ENCODE measurements around the gene KANSL1L.
A peak's percentile ranks its signal among the peaks of the same experiment; 100 is the strongest.

DNA sequence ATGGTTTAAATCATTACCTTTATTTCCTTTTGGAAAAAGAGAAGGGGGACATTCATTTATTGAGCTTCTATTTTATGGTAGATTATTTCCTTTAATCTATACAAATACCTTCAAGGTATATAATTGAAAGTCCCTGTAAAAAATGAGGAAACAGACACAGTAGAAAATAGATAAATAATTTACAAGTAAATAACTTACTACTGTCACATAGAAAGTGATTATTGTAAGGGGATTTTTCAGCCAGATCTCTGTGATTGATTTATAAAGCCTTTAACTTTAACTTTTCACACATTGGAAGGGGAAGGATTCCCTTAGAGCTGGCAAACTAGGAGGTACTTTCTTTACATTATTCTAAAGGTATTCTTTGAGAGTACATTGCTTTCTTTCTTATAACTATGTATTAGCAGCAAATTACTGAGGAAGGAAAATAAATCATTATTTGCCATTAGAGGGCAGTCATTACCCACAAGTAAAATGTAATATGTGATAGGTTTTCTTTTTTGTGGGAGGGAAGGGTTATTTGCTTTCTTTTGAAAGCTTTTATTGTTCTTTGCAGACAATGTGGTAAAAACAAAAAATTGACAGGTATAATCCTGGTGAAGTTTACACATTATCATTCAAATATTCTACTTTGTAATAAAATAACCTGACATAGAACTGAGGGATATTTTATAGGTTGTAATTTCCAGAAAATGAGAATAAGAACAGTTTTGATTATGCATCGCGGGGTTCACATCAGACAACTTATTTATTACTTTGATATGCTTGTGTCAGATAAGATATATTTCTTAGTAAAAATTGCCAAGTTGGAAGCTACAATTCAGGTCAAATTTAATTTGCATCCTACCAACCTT, 193.6 kb downstream of the KANSL1L start:
- TF ChIP-seq CTCF (conservative IDR thresholded peaks at IDR 0.05 in 1 of 2, IDR thresholded peaks at IDR 0.05 in 1 of 2; ENCODE audit: extremely low read depth in 1 of 2, insufficient read depth in 1 of 2, low read depth in 1 of 2, low read length in 2 of 2) (peak; percentile 38 to 51), EZH2 (IDR thresholded peaks at IDR 0.05; ENCODE audit: borderline replicate concordance, low read length) (no peak)
